SK-N-SH treated with all-trans-retinoic acid at 6 μM for 48 hours (cell line): ENCODE measurements around the gene ADH7.

Source experiments
- CSDC2 ChIP-seq: fragments of 250-450 bp; sonication (Bioruptor Pico); IDR thresholded peaks from 2 replicates; pipeline ENCODE4 v1.5.0; 2020; ENCODE audit warnings: mild to moderate bottlenecking, moderate library complexity
- TF ChIP-seq, protein P1 (sequence below): fragments of 250-450 bp; sonication (Bioruptor Pico); IDR thresholded peaks from 2 replicates; pipeline ENCODE4 v1.8.0; 2020; ENCODE audit warnings: mild to moderate bottlenecking, moderate library complexity, borderline replicate concordance
- TF ChIP-seq, protein P2 (sequence below): fragments of 250-450 bp; sonication (Bioruptor Pico); IDR thresholded peaks from 2 replicates; pipeline ENCODE4 v1.5.1; 2020; ENCODE audit warnings: low read depth, mild to moderate bottlenecking, moderate library complexity

DNA sequence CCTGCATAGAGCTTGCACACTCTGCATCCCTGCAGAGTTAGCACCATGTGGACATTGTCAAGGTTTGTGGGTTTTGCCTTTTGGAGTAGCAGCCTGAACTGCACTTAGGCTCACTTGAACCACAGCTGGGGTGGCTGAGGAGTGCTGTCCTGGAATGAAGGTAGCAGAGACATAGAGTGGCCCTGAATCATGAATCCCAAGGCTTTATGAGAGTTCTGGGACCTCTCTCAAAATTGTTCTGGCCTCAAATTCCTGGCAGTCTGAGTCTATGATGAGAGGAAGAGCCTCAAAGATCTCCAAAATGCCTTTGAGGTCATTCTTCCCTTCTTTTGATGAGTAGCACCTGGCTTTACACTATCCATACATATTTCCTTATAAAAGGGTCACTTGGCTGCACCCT lies 45.5 kb downstream of the ADH7 start:
- TF ChIP-seq, protein P1, sequence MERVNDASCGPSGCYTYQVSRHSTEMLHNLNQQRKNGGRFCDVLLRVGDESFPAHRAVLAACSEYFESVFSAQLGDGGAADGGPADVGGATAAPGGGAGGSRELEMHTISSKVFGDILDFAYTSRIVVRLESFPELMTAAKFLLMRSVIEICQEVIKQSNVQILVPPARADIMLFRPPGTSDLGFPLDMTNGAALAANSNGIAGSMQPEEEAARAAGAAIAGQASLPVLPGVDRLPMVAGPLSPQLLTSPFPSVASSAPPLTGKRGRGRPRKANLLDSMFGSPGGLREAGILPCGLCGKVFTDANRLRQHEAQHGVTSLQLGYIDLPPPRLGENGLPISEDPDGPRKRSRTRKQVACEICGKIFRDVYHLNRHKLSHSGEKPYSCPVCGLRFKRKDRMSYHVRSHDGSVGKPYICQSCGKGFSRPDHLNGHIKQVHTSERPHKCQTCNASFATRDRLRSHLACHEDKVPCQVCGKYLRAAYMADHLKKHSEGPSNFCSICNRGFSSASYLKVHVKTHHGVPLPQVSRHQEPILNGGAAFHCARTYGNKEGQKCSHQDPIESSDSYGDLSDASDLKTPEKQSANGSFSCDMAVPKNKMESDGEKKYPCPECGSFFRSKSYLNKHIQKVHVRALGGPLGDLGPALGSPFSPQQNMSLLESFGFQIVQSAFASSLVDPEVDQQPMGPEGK (CRISPR knock-in tag) = no peak
- TF ChIP-seq CSDC2 (CRISPR knock-in tag) = no peak
- TF ChIP-seq, protein P2, sequence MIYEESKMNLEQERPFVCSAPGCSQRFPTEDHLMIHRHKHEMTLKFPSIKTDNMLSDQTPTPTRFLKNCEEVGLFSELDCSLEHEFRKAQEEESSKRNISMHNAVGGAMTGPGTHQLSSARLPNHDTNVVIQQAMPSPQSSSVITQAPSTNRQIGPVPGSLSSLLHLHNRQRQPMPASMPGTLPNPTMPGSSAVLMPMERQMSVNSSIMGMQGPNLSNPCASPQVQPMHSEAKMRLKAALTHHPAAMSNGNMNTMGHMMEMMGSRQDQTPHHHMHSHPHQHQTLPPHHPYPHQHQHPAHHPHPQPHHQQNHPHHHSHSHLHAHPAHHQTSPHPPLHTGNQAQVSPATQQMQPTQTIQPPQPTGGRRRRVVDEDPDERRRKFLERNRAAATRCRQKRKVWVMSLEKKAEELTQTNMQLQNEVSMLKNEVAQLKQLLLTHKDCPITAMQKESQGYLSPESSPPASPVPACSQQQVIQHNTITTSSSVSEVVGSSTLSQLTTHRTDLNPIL = no peak
